HEK293T (cell line): ENCODE results near the gene TJP3.

Source experiments
- CTCF ChIA-PET: fragments of 350-600 bp; formaldehyde crosslinking; extraction: SDS; loops from one replicate; lab custom pipeline; 2021; ENCODE audit warnings: antibody characterized with exemption, inconsistent platforms; lab: Yijun Ruan, JAX
- POLR2A ChIA-PET: fragments of 350-600 bp; formaldehyde crosslinking; extraction: SDS; loops from one replicate; lab custom pipeline; 2020; ENCODE audit warnings: antibody characterized with exemption, inconsistent platforms; lab: Yijun Ruan, JAX
- DNase-seq: peaks from one replicate; pipeline ENCODE4 v3.0.0; 2012; ENCODE audit warnings: mixed read lengths; ENCODE audit errors: extremely low spot score
- ARNT ChIP-seq: fragments of 450-650 bp; IDR thresholded peaks from 2 replicates; pipeline ENCODE4 v1.6.1; 2017; ENCODE audit warnings: mild to moderate bottlenecking
- BHLHE40 ChIP-seq: fragments of 450-650 bp; IDR thresholded peaks from 2 replicates; pipeline ENCODE4 v1.6.1; 2016; ENCODE audit warnings: mild to moderate bottlenecking, moderate library complexity, borderline replicate concordance
- CTBP1 ChIP-seq: fragments of 450-650 bp; IDR thresholded peaks from 2 replicates; pipeline ENCODE4 v1.6.1; 2016; ENCODE audit warnings: borderline replicate concordance
- ELF4 ChIP-seq: fragments of 450-650 bp; IDR thresholded peaks from 2 replicates; pipeline ENCODE4 v1.6.1; 2017; ENCODE audit warnings: antibody characterized with exemption
- FOXA1 ChIP-seq: fragments of 450-650 bp; IDR thresholded peaks from 2 replicates; pipeline ENCODE4 v1.6.1; 2016; ENCODE audit warnings: mild to moderate bottlenecking
- FOXK2 ChIP-seq: fragments of 450-650 bp; IDR thresholded peaks from 2 replicates; pipeline ENCODE4 v1.6.1; 2016; ENCODE audit warnings: mild to moderate bottlenecking
- FOXM1 ChIP-seq: fragments of 450-650 bp; IDR thresholded peaks from 2 replicates; pipeline ENCODE4 v1.6.1; 2017; ENCODE audit warnings: mild to moderate bottlenecking, borderline replicate concordance
- HDGF ChIP-seq: fragments of 450-650 bp; IDR thresholded peaks from 2 replicates; pipeline ENCODE4 v1.6.1; 2017; ENCODE audit warnings: antibody characterized with exemption, borderline replicate concordance
- L3MBTL2 ChIP-seq: fragments of 450-650 bp; conservative IDR thresholded peaks from 2 replicates; pipeline ENCODE4 v1.6.1; 2016; ENCODE audit warnings: mild to moderate bottlenecking
- LEF1 ChIP-seq: fragments of 450-650 bp; IDR thresholded peaks from 2 replicates; pipeline ENCODE4 v1.6.1; 2017; ENCODE audit warnings: mild to moderate bottlenecking, borderline replicate concordance
- NFRKB ChIP-seq: fragments of 450-650 bp; IDR thresholded peaks from 2 replicates; pipeline ENCODE4 v1.6.1; 2016; ENCODE audit warnings: mild to moderate bottlenecking, moderate library complexity
- SP1 ChIP-seq: fragments of 450-650 bp; IDR thresholded peaks from 2 replicates; pipeline ENCODE4 v1.6.1; 2017
- SUZ12 ChIP-seq: fragments of 450-650 bp; IDR thresholded peaks from 2 replicates; pipeline ENCODE4 v1.6.1; 2016; ENCODE audit warnings: mild to moderate bottlenecking
- TARDBP ChIP-seq: fragments of 450-650 bp; IDR thresholded peaks from 2 replicates; pipeline ENCODE4 v1.6.1; 2016
- ZNF384 ChIP-seq: fragments of 450-650 bp; IDR thresholded peaks from 2 replicates; pipeline ENCODE4 v1.6.1; 2016
- TF ChIP-seq, protein P1 (sequence below): fragments of 450-650 bp; IDR thresholded peaks from 2 replicates; pipeline ENCODE4 v1.6.1; 2016

Gene TJP3, protein sequence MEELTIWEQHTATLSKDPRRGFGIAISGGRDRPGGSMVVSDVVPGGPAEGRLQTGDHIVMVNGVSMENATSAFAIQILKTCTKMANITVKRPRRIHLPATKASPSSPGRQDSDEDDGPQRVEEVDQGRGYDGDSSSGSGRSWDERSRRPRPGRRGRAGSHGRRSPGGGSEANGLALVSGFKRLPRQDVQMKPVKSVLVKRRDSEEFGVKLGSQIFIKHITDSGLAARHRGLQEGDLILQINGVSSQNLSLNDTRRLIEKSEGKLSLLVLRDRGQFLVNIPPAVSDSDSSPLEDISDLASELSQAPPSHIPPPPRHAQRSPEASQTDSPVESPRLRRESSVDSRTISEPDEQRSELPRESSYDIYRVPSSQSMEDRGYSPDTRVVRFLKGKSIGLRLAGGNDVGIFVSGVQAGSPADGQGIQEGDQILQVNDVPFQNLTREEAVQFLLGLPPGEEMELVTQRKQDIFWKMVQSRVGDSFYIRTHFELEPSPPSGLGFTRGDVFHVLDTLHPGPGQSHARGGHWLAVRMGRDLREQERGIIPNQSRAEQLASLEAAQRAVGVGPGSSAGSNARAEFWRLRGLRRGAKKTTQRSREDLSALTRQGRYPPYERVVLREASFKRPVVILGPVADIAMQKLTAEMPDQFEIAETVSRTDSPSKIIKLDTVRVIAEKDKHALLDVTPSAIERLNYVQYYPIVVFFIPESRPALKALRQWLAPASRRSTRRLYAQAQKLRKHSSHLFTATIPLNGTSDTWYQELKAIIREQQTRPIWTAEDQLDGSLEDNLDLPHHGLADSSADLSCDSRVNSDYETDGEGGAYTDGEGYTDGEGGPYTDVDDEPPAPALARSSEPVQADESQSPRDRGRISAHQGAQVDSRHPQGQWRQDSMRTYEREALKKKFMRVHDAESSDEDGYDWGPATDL

DNA sequence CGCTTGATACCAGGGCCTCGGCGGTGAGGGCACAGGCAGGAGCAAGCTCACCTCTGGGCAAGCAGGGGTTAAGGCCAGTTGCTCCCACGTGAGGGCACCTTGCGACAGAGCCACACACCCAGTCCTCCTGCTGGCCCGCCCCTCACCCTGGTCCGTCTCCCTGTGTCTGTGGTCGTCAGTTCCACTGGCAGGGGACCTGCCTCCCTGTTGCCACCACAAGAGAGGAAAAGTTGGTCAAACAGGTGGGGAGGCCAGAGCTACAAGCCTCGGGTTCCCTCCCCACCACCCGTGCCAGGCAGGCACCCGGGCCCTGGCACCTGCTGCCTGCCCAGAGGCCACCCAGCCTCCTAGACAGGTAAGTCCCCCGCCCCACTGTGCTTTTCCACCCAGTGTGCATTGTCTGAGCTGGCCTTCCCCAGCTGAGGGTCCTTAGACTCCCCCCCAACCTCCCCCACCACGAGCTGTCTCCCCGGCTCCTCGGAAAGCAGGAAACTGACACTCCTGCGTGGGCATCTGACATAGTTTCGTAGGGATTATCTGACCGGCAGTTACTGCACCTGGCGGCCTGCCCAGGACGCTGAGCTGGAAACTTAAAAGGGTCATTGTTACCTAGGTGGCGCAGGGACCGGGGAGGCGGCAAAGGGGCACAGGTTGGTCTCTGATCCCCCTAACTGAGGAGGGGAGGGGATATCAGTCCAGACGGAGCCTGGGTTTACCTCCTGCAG is at the start of gene TJP3:
Gene TJP3 (plus strand): TSS at position 178 of the 725 bp plus-strand sequence. CDS start 20,049 bp downstream, outside the sequence.
- ChIA-PET CTCF (interaction anchor here (1.4 kb wide), 1 partner anchor 10 kb away, joined by 4 read pairs; no protein-coding TSS in a partner anchor), POLR2A (no interaction called here)
- DNase-seq = no peak
- TF ChIP-seq HDGF = no peak
- TF ChIP-seq TARDBP = no peak
- no peak for TF ChIP-seq CTBP1
- TF ChIP-seq FOXA1 = no peak
- TF ChIP-seq FOXM1 = no peak
- no peak for TF ChIP-seq BHLHE40
- no peak for TF ChIP-seq NFRKB
- no peak for TF ChIP-seq LEF1
- no peak for TF ChIP-seq L3MBTL2
- TF ChIP-seq SUZ12 = no peak
- no peak for TF ChIP-seq SP1
- no peak for TF ChIP-seq FOXK2
- TF ChIP-seq ELF4 = no peak
- TF ChIP-seq ARNT = no peak
- TF ChIP-seq ZNF384 = no peak
- TF ChIP-seq, protein P1, sequence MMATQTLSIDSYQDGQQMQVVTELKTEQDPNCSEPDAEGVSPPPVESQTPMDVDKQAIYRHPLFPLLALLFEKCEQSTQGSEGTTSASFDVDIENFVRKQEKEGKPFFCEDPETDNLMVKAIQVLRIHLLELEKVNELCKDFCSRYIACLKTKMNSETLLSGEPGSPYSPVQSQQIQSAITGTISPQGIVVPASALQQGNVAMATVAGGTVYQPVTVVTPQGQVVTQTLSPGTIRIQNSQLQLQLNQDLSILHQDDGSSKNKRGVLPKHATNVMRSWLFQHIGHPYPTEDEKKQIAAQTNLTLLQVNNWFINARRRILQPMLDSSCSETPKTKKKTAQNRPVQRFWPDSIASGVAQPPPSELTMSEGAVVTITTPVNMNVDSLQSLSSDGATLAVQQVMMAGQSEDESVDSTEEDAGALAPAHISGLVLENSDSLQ = no peak

DNA sequence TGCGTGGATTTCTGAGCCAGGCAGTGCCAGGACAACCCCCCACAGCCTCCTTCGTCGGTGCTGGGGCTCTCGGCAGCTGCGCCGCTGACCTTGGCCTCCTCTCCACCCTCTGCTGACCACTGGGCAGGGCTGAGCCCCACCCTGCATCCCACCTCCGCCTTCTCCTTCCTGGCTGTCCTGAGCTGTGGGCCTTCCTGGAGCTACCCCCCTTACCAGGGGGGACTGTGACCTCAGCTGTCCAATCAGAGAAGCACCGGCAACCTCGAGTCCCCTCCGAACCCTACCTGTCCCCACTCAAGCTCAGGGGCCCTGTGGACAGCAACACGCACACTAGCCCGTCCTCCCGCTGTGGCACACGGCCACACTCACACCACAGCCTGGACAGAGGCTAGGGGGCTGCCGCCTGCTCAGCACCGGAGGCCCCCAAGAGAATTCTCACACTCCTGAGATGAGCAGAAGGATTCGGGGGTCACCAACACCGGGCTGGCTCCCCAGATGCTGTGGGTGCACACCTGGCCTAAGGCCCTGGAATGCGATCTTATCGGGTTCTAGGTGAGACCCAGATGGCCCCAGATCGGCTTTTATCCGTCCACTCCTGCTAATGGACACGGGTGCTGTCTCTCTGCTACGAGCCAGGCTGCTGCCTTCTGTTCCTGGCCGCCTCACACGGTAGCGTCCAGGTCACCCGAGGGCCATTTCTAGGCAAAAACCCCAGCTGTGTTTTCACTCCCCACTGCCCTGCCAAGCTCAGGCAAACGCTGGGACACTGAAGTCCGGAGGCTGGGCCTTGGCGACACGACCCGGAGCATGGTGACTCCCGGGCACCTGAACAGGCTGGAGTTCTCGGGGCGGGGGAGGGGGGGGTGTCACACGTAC is 49.1 kb upstream of the TJP3 start:
- POLR2A ChIA-PET = no interaction called here
- no peak for DNase-seq
- TF ChIP-seq CTBP1 (no peak), LEF1 (no peak), HDGF (no peak)
- CTCF ChIA-PET = no interaction called here

DNA sequence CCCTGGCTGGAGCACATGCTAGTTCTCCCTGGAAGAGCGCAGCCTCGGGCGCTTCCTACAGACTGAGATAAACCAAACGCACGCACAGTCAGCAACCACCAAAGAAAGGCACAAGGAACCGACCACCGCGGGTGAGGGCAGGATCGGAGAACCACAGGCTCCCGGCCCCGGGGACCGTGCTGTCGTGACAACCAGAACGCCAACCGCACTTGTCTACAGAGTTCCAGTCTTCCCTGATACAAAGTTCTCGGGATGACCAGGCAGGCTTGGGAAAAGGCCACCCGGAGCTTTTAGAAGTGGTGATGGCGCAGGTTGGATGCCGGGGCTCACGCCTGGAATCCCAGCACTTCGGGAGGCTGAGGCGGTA is 48.5 kb upstream of the TJP3 start:
- no peak for DNase-seq
- TF ChIP-seq L3MBTL2 (no peak), FOXA1 (no peak), ZNF384 (no peak), CTBP1 (no peak), HDGF (no peak), FOXK2 (no peak), BHLHE40 (no peak), LEF1 (no peak), ELF4 (no peak), NFRKB (no peak), TARDBP (no peak), SP1 (no peak), ARNT (no peak)
- TF ChIP-seq, protein P1 = no peak
- CTCF ChIA-PET = no interaction called here
- POLR2A ChIA-PET = no interaction called here

DNA sequence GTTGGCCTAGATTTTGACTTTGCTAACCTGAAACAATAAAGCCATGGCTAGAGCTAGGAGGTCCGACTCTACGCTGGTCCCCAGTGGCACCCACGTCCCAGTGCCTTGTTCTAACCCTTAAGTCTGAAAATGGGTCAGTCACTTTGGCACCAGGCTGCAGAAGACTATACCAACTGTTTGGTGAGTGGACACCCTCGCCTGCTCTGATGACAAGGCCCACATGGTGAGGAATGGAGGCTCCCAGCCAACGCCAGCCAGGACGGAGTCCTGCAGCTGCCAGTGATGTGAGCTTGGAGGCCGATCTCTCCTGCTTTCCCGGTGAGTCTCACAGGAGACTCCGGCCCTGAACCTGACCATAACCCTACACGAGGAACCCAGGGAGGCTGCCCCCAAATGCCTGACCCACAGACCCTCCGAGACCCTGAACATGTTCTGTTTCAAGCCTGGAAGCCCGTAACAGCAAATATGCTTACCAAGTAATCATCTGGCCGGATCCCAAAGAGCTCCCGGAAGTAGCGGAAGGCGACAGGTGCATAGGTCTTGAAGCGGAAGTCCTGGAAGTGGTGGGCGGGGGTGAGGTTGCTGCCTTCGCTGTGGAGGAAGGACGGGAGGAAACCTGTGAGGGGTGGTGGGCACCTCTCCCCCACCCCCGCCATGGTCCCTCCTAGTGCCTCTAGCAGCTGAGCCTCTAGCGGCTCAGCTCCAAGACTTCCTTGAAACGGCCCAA is 47.5 kb upstream of the TJP3 start:
- ChIA-PET POLR2A (interaction anchor here (0.8 to 1.2 kb wide), 2 partner anchors 37 to 102 kb away, joined by 3 read pairs; no protein-coding TSS in a partner anchor), CTCF (no interaction called here)
- TF ChIP-seq ZNF384 (no peak), L3MBTL2 (no peak), LEF1 (no peak), FOXK2 (no peak), NFRKB (no peak), SUZ12 (no peak), TARDBP (no peak)
- DNase-seq = no peak
